HG02970 (cell line): Measurements from ENCODE around the gene PM20D1.

Experiments
- ATAC-seq: cut with Tn5 transposase; IDR thresholded peaks from one replicate; pipeline ENCODE4 v1.9.1; 2021; ENCODE audit warnings: mild to moderate bottlenecking, moderate library complexity, moderate number of reproducible peaks; ENCODE audit not compliant: unreplicated experiment, low FRiP score

The PM20D1 gene

DNA sequence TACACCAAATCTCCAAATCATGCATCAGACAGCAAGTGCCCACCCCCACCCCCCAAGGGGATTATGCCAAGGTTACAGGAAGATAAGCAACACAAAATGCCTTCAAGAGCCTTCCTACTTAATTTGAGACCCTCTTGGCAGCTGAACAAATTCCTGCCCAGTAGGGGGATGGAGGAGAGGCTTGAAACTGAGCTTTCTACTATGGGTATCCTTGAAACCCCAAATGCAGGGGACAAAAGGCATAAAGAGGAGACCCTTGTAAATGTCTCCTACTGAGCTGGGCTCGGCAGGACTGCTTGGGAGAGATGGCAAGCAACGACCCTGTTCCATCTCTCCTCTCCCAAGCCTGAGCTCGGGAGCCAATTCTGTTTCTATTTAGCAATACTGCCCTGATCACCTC is 40.5 kb downstream of the PM20D1 start:
- no peak for ATAC-seq

DNA sequence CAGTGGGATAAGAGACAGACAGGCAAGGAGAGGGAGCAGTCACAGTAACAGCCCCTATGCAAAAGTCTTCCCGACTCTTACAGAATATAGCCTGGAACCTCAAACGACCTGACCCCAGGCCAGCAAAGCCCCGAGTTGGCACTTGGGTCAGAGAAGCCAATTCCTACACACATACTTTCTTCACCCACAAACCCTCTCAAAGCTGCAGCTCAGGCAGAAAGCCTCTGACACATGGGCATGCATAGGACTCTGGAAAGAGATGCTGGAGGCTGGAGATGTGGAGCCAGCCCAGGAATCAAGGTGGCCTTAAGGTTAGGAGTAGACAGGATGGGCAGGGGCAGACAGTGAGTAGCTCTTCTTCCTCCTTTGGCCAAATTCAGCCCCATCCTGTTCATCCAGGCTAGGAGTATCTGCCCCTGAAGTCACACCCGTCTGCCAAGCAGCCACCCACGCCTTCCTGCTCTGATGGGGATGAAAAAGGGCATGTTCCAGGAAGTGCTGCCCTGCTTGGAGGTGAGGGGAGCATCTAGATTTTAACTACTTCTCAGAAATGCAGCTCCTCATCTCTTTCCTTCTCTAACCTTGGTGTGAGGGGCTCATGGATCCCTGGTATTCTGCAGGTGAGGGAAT is 44.7 kb downstream of the PM20D1 start:
- ATAC-seq = no peak

GRCh38 chr1:205804605-205805004 is 45.3 kb downstream of the PM20D1 start:
- ATAC-seq = no peak

- ATAC-seq = no peak
These were observed 45.9 kb downstream of the PM20D1 start for GRCh38 chr1:205803986-205804385.

DNA sequence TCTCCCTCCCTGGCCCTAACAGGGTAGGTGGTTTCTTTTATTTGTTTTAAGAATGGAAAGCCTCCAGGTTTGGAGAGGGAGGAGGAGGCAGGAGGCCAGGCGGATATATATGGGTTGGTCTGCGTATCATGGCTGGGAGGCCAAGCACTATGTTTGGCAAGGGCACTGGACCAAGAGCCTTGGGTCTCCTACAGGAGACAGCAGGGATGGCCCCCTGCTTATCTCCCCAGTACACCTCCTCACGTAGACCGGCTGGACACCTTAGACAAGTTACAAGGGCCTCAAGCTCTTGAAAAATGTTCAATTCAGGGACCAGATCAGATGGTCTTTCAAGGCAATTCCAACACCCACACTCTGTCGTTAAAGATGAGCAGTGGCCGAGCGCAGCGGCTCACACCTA is 47.9 kb downstream of the PM20D1 start:
- no peak for ATAC-seq

- ATAC-seq = no peak
These were observed 48.8 kb downstream of the PM20D1 start for GRCh38 chr1:205800981-205801703.

DNA sequence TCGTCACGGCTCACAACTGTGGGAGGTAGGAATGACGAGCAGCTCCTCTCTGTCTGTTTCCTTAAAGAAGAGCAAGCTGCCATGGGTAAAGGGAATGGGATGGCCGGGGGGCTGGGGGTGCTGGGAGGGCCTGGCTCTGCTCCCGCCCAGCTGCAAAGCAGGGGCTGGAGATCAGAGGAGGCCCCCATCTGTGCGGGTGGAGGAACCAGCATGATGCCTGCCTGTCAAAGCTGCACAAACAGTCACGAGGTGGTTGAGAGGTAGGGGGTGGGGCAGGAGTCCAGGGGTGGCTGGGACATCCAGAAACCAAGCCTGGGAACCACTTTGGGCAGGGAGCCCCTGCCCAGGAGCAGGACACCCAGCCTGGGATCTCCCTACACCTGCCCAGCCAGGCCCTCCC is 49.5 kb downstream of the PM20D1 start:
- ATAC-seq = no peak

- ATAC-seq = no peak
These were observed 51.4 kb downstream of the PM20D1 start for GRCh38 chr1:205798577-205798976.

GRCh38 chr1:205797168-205797567 is 52.8 kb downstream of the PM20D1 start:
- no peak for ATAC-seq

GRCh38 chr1:205794011-205794730 is 55.8 kb downstream of the PM20D1 start:
- no peak for ATAC-seq

DNA sequence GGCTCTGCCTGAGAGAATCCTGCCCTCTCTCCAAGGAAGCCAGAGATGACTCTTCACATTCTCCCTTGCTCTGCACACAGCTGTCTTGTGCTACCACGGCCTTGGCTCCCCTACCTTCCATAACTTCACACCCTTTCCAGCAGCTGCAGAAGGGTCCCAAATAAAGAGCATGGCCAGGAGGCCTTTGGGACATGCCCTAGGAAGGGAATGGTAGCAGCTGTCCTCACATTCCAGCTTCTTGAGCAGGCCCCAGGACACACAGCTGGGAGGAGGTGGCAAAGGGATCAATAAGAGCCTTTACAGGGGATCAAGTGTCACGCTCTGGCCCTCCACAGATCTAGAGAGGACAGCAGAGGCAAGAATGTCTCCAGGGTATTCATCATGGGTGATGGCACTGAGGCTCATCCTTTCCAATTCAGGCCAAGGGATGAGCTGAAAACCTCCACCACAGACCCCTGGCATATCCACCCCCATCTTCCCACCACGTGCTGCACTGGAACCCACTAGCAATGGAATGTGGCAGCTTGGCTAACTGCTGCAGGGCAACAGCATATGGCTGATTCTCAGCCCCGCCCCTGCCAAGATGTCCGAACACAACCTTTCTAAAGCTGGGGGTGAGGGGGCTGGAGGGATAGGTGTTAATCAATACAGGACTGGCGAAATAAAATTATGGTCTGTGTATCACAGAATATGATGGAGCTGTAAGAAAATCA is 56.8 kb downstream of the PM20D1 start:
- no peak for ATAC-seq

GRCh38 chr1:205792481-205792881 is 57.5 kb downstream of the PM20D1 start:
- no peak for ATAC-seq

- ATAC-seq = no peak
These were observed 58.3 kb downstream of the PM20D1 start for GRCh38 chr1:205791568-205792180.

DNA sequence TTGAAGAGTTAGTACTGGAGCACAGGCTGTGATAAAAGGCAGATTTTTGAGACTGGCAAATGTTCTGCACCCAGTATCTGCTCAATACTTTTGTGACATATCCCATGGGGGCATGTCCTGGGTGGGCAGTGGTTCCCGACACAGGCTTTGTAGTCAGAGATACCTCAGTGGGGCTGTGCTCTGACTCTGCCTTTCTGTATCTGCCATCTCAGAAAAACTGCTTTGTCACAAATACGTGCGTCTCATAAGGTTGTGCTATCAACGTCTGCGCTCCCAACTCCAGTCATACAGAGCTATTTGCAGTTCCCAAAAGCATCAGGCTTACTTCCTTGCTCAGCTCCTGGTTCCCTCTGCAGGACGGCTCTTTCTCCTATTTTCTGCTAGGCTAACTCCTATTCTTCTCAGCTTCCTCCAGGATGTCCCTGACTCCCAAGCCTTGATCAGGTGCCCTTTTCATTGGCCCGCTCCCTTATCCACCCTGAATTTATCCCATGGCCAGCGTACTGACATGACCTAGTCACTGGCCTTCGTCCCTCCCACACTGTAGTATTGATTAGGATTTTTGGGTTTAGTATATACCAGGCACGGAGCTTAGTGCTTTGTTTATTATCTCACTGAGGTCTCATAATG is 62.5 kb downstream of the PM20D1 start:
- no peak for ATAC-seq

GRCh38 chr1:205786601-205787000 is 63.3 kb downstream of the PM20D1 start:
- no peak for ATAC-seq

- ATAC-seq = no peak
These were observed 64.5 kb downstream of the PM20D1 start for GRCh38 chr1:205785446-205785845.

- no peak for ATAC-seq
These were observed 66.0 kb downstream of the PM20D1 start for GRCh38 chr1:205783904-205784303.

- no peak for ATAC-seq
These were observed 66.5 kb downstream of the PM20D1 start for GRCh38 chr1:205783433-205783795.

DNA sequence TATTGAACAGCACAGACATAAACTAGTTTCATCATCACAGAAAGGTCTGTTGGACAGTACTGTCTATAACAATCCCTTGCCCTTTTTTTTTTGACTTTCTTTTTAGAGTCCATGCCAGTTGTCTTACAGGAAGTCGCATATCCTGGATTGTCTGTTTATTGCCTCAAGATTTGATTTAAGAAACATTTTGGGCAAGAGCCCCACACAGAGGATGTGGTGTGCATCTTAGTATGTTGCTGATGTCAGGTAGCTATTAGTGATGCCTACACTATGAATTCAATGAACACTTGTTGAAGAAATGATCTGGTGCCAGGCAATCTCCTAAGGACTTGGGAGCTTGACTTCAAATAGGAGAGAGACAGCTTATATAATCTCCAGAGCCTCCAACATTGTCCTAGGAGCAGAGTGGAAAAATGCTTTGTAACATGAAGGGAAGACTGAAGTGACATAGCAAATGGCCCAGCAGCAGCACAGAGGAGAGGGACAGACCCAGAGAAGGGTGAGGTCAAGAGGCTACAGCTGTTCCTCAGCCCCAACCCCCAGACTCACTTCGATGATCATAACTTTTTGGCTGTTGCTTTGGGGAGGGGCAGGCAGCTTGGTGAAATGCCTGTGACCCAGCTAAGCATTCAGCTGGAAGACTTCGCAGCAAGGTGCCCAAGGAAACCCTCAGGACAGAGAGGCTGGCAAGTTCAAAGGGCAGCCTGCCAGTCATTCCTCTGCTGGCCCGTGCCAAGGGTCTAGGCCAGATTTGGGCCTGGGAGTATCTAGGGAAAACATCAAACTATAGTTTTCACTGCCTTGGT is 67.1 kb downstream of the PM20D1 start:
- no peak for ATAC-seq
